Adipose tissue (tissue), 3 donors: Measurements from ENCODE around the gene TBC1D32. TPM values are rescaled to one million over a fixed set of nuclear protein-coding genes. Genes with fewer than 3 reads are reported as not detected.
"Not testable (repeated sequence)": the region's sequence is repeated elsewhere in the genome, so short reads cannot be mapped to it uniquely, and the experiment has no call there.

ENCODE experiments used
- H3K27ac ChIP-seq: one replicate; pipeline ENCODE4 v1.5.1; 2013; ENCODE audit warnings: low read depth, low read length
- WGBS, 3 donors: extraction: QIAGEN DNeasy Blood & Tissue Kit; methylation state at CpG; one replicate each; pipeline ENCODE4 v1.1.7; 2013; 5-methylcytosine and 5-hydroxymethylcytosine counted together
- polyA plus RNA-seq, 3 donors: library from polyadenylated mRNA; stranded (reverse); fragments of 200-250 nt; gene quantifications; one replicate each; pipeline ENCODE4 v1.2.3, GENCODE V29; 2013
- donor health status: healthy with polysubstance abuse.
- donor health status: Bipolar disorder and iron deficiency.
- donor health status: healthy.

The TBC1D32 gene
- polyA plus RNA-seq, 3 donors, result 0.83 to 0.94 TPM; not detected in 1

DNA sequence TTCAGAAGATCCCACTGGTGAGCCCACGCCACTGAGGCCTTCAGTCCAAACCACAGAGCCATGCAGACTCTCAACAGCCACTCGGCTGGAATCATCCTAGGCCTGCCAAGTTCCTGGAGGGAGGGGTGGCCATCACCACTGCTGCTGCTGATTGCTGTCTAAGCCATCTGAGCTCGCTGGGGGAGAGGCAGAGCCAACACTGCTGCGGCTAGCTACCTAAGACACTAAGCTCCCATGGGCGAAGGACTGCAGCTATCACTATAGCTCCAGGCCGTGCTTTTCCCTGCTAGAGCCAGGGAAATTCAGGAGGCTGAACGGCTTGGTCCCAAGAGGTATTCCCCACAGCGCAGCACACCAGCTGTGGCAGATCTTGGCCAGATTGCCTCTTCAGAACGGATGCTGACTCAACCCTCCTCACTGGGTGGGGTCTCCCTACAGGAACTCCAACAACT is 73.6 kb downstream of the TBC1D32 start:
- H3K27ac ChIP-seq, result no peak overlapping the region
- 54 to 88% (median 66%) methylated on average over 9 of the region's 9 CpGs for WGBS, 3 donors

DNA sequence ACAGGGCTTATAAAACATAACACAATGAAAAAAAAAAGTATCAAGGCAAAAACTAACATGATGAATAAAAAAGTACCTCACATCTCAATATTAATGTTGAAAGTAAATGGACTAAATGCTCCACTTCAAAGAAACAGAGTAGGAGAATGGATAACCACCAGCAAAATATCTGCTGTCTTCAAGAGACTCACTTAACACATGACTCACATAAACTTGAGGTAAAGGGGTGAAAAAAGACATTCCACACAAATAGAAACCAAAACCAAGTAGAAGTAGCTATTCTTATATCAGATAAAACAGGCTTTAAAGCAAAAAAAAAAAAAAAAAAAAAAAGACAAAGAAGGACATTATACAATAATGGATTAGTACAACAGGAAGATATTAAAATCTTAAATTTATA is 86.9 kb downstream of the TBC1D32 start:
- no peak overlapping the region for H3K27ac ChIP-seq

DNA sequence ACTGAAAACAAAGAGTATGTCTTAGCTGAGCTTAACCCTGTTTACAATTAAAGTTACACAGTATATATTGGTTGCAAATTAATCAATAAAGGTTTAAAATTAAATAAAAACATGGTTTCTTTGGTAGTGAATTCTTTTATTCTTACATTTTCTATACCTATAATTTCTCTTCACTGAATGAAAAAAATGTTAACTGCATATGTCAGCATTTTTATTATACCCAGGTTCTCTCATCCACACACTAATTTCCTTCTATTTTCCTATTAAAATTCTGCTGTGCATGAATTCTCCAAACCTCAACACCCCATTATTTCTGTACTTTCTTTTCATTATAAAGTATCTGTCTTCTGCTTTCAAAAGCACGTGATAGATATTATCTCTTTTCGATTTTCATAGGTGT is 91.9 kb downstream of the TBC1D32 start:
- no peak overlapping the region for H3K27ac ChIP-seq
- 92 to 95% (median 92%) methylated on average over 2 of the region's 2 CpGs for WGBS, 3 donors

DNA sequence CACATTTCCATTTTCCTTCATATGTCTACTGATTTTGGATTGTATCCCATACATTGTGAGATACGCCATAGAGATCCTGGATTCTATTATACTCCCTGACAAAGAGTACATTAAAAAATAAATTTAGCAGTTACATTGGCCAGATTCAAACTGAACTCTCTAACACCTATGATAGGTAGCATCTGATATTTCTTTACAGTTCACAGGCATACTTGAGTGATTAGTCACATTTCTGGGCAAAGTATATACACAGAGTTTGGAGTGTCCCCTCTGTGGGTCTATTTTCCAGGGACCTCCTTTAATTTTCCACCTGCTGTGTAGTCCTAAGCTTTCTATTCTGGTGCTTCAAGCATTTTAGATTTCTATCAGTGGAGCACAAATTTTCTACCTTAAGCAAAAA is 96.4 kb downstream of the TBC1D32 start:
- 98 to 100% (median 98%) methylated on average over 1 of the region's 1 CpG for WGBS, 3 donors
- no peak overlapping the region for H3K27ac ChIP-seq

DNA sequence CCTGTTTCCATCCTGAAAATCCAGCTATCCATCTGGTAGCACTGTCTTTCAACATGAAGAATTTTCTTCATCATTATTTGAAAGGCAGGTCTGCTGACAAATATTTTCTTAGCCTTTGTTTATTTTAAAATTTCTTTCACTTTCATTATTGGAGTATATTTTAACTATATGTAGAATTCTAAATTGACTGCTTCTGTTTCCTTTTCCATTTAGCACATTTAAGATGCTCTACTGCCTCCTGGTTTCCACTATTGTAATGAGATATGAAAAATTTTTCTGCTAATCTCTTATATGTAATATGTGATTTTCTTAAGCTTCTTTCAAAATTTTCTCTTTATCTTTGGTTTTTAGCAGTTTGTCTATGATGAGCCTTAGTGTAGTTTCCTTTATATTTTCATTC is 97.3 kb downstream of the TBC1D32 start:
- no peak overlapping the region for H3K27ac ChIP-seq

DNA sequence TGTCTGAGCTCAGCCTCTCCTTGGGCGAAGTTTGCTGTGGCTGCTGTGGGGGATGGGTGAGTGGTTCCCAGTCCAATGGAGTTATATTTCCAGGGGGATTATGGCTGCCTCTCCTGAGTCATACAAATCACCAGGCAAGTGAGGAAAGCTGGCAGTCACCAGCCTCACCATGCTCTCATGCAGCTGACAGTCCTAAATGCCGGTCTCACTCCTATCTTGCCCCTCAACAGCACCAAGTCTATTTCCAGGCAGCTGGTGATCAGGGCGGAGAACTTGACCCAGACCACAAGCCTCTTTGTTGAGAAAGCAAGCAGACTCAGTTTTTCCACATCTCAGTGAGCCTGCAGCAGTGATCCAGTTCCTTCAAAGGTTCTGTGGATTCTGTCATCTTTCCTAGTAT is 98.9 kb downstream of the TBC1D32 start:
- 96 to 100% (median 99%) methylated on average over 3 of the region's 3 CpGs for WGBS, 3 donors
- H3K27ac ChIP-seq, result no peak overlapping the region

DNA sequence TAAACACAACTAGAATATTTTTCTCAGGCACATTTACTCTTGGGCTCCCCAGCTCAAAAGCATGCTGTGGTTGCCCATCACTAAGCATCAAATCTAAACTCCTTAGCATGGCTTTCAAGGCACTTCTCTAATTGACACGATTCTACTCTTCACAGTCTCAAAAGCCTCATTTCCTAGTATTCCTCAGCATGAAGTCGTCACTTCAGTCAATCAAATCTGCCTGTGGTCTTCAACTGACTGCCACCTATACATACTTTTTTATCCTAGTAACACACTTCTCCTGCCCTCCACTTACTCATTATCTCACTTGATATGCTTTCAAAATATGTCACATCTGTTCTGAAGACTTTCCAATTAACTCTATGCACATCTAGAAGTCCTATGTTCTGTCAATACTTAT is 110.3 kb downstream of the TBC1D32 start:
- no peak overlapping the region for H3K27ac ChIP-seq
- WGBS, 3 donors, result 76 to 89% (median 84%) methylated on average over 2 of the region's 2 CpGs

DNA sequence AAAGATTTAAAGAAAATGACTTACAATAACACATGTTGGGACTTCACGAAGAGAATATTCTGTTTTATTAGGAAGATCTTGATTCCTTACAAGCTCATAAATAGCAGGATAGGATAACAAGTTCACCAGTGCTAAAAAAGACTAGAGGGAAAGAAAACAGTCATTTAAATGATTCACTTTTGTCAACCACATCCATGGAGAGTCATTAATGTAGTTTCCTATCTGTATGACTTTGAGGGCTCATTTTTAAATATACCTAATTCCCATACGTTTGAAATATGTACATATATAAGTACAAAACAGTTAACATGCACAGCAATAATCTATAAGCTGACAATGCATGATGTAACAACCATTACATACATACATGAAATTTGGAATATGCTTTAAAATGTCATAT is 111.1 kb downstream of the TBC1D32 start:
- H3K27ac ChIP-seq, result no peak overlapping the region
- WGBS, 3 donors, result 75 to 91% (median 84%) methylated on average over 2 of the region's 2 CpGs

DNA sequence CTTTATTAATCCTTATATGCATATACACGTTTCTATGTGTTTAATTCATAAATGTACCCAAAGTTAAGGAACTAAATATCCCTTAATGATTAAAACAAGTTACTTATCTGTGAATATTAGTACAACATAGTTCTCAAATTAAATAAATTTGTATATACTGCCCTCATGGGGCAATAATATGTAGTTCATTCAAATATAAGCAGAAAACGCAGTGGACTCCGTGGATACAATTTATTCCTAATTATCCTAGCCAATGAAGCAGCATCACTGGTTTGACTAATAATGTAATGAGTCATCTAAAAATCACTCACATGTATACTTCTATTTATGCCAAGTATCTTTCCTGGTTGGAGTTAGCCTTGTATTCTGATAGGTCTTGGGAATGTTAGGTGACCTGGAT is 111.6 kb downstream of the TBC1D32 start:
- 39 to 52% (median 51%) methylated on average over 3 of the region's 3 CpGs for WGBS, 3 donors
- H3K27ac ChIP-seq, result no peak overlapping the region

DNA sequence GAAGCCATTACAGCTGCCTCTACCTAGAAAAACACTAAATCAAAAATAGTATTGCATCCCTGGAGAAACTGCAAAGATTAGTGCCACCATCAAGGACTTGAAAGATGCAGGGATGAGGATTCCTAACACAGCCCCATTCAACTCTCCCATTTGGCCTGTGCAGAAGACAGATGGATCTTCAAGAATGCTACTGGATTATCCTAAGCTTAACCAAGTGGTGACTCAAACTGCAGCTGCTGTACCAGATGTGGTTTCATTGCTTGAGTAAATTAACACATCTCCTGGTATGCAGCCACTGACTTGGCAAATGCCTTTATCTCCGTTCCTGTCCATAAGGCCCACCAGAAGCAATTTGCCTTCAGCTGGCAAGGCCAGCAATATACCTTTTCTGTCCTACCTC is 117.4 kb downstream of the TBC1D32 start:
- 91 to 95% (median 93%) methylated on average over 1 of the region's 1 CpG for WGBS, 3 donors
- H3K27ac ChIP-seq, result no peak overlapping the region

DNA sequence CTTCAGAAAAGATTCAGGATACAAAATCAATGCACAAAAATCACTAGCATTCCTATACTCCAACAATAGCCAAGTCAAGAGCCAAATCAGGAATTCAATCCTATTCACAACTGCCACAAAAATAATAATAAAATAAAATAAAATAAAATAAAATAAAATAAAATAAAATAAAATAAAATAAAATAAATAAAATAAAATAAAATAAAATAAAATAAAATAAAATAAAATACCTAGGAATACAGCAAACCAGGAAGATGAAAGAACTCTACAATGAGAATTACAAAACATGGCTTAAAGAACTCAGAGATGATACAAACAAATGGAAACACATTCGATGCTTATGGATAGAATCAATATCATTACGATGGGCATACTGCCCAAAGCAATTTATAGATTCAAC is 120.9 kb downstream of the TBC1D32 start:
- WGBS, 3 donors, result 96 to 97% (median 97%) methylated on average over 2 of the region's 2 CpGs

DNA sequence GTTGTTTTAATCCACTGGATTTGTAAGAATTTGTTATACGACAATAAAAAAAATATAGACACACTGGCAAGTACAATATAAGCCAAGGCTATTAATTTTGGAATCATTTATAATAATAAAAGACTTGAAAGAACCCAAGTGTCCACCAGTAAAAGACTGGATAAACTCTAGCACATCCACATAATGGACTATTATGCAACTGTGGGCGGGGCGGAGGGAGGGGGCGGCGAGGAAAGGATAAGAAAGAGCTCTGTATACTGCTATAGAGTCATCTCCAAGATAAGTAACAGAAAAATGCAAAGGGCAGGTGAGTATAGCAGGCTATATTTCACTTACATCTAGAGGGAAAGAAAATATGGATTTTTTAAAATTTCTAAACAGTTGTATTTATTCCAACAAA is 123.3 kb downstream of the TBC1D32 start:
- 93 to 96% (median 95%) methylated on average over 5 of the region's 5 CpGs for WGBS, 3 donors
- no peak overlapping the region for H3K27ac ChIP-seq

More for the DNA sequence above, 120.9 kb downstream of the TBC1D32 start:
- H3K27ac ChIP-seq, result not testable (repeated sequence)

DNA sequence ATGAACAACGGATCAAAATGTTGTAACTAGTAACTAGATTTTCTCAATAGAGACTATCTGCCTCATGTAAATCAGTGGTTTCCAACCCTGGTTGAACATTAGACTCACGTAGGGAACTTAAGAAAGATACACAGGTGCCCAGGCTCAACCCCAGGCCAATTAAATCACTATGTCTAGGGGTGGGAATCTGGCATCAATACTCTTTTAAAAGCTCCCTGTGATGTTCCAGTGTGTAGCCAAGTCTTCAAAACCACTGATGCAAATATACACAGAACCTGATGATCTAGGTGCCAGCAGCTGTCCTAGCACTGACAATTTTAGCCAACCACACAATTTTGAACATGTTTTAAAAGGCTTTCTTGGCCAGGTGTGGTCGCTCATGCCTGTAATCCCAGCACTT is 128.7 kb downstream of the TBC1D32 start:
- no peak overlapping the region for H3K27ac ChIP-seq
- 91 to 93% (median 92%) methylated on average over 3 of the region's 3 CpGs for WGBS, 3 donors

DNA sequence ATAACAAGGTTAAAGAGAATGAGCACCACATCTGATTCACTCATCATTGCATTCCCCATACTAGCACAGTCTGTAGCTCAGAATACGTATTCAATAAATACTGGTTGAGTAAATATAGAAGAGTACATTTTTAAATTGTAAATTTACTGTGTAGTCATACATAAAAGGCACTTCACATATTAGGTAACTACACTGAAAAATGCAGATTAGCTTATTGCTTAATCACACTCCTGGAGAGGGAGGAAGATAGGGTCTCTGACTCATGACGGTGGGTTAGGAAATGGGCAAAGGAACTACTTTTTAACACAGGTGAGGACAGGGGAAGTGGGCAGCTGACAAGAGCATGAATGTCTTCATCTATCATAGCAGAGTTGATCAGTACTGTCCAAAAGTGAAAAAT is 133.2 kb downstream of the TBC1D32 start:
- 69 to 82% (median 70%) methylated on average over 2 of the region's 2 CpGs for WGBS, 3 donors

DNA sequence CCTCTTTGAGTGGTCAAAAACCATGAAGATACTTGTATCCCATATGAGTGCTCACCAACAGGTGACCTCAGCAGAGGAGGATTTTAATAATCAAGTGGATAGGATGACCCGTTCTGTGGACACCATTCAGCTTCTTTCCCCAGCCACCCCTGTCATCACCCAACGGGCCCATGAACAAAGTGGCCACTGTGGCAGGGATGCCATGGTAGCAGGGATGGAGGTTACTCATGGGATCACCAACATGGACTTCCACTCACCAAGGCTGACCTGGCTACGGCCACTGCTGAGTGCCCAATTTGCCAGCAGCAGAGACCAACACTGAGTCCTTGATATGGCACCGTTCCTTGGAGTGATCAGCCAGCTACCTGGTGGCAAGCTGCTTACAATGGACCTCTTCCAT is 138.2 kb downstream of the TBC1D32 start:
- WGBS, 3 donors, result 95 to 98% (median 97%) methylated on average over 4 of the region's 4 CpGs
- not testable (repeated sequence) for H3K27ac ChIP-seq

More for the DNA sequence above, 133.2 kb downstream of the TBC1D32 start:
- no peak overlapping the region for H3K27ac ChIP-seq

DNA sequence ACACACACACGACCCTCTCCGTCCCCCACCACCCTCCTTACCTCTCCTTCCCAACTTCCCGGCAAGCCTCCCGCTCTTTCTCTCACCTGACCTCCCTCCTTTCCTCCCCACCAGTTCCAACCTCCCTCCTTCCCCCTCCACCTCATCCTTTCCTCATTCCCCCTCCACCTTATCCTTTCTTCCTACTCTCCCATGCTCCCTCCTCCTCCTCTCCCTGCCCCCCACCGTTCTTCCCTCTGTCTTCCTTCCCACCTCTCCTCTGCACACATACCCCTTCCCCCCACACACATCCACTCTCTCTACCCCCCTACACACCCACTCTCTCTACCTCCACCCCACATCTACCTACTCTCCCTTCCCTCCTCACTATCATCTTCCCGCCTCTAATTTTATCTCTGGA is 144.2 kb downstream of the TBC1D32 start:
- WGBS, 3 donors, result 73 to 92% (median 75%) methylated on average over 5 to 6 of the region's 6 CpGs
- no peak overlapping the region for H3K27ac ChIP-seq

DNA sequence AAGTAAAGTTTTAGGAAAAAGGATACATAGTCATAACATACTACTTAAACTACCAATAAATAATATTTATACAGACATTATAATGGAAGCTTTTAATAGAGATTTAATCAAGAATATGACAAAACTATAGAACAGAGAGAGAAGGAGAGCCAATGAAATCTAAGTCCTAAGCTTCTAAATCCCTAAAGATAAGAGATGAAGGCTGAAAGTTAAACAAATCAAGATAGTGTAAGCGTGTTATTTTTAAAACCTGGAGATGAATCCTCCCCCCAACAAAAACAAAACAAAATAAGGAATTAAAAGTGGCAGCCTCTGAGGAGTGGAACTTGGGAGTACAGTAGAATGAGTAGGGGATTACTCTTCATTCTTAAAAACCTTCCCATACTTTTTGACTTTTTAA is 145.9 kb downstream of the TBC1D32 start:
- H3K27ac ChIP-seq, result no peak overlapping the region
- WGBS, 3 donors, result 23 to 66% (median 61%) methylated on average over 1 of the region's 1 CpG

DNA sequence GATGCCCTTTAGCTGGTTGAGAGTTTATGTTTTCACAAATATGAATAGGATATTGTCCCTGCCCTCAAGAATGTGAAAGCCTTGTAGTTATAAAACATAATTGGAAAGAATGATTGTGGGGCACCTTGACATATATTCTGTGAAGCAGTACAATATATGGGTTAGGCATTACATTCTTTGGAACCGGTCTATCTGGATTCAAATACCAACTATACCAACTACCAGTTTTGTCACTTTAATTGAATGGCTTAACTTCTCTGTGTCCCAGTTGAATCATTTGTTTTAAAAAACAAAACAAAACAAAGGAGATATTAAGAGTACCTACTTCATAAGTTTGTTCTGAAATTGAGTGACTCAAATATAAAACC is 146.5 kb downstream of the TBC1D32 start:
- WGBS, 3 donors, result 71 to 92% (median 83%) methylated on average over 1 of the region's 1 CpG
- no peak overlapping the region for H3K27ac ChIP-seq

DNA sequence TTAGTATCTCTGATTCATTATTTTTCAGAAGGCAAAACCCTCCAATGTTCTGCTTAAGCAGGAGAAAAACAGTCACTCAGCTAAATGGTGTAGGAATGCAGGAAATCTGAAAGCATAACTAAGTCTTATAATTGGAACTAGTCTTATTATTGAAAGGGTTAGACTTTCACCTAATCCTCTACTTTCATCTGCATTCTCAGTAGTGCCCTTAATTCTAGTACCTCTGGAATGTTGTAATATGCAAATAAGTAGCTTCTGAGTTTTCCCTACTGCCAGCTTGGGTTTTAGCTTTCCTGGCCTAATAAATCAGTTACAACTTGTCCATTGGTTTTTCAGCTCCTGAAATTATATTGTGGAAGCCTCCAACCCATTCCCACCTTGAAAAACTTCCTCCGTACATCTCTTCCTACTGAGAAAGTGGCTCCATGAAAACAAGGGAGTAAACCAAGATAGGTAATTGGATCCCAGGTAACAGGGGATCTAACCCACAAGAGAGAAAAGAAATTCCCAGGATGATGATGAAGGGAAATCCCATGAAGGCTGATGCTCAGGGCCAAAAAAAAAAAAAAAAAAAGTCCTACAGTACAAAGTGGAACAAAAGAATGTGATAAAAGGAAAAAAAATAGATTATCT is 147.0 kb downstream of the TBC1D32 start:
- H3K27ac ChIP-seq, result no peak overlapping the region
- 96 to 100% (median 100%) methylated on average over 1 of the region's 1 CpG for WGBS, 3 donors

DNA sequence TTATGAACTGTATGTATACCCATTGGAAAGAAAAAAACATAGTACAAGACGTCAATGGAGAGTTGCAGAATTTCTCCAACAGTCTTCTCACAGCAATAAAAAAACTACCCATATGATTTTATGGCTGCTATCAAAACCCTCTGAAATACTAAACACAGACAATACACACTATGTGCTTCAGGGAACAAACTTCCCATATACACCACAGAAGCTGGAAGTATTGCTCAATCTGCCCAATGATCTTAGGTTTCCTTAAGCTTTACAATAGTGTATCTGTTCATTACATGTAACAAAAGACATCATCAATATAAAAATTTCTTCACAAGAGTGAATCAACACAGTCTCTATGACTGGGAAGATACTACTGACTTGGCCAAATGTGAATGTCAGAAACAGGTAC is 150.5 kb downstream of the TBC1D32 start:
- no peak overlapping the region for H3K27ac ChIP-seq
- 90 to 97% (median 93%) methylated on average over 1 of the region's 1 CpG for WGBS, 3 donors

DNA sequence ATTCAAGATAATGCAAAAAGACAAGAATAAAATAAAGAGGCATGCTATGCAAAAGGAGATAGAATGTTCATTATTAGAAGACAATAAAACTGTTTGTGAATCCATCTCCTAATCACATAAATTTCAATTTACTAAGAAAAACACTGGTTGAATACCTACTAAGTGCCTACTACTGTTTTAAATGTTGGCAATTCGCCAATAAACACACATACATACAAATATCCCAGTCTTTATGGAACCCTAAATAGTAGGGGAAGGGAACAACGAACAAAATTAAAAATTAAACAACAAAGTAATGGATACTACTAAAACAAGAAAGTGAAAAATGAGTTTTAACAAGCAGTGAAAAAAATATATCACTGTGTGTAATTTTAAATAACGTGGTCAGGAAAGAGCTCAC is 158.5 kb downstream of the TBC1D32 start:
- H3K27ac ChIP-seq, result no peak overlapping the region
- 84 to 88% (median 85%) methylated on average over 3 of the region's 3 CpGs for WGBS, 3 donors
